ENCODE data around the gene AXL. TPM values are rescaled to one million over a fixed set of nuclear protein-coding genes. Genes with fewer than 3 reads are reported as not detected.
"Not testable (repeated sequence)": the region's sequence is repeated elsewhere in the genome, so short reads cannot be mapped to it uniquely, and the experiment has no call there.

The AXL gene
- total RNA-seq, 1 donor from 2014 or later, result 0.05 TPM

DNA sequence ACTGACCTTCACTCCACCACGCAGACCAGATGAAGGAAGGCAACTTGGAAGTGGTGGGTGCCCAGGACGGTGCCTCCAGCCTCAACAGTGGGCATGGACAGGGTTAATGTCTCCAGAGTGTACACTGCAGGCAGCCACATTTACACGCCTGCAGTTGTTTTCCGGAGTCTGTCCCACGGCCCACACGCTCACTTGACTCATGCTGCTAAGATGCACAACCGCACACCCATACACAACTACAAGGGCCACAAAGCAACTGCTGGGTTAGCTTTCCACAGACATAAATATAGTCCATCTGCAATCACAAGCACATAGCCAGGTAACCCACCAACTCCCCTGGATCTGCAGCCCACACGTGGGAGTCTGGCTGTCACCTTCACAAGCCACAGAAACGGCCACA is 12.6 kb upstream of the AXL start:
- intact Hi-C loops (cut with micrococcal nuclease), result no loop called here

DNA sequence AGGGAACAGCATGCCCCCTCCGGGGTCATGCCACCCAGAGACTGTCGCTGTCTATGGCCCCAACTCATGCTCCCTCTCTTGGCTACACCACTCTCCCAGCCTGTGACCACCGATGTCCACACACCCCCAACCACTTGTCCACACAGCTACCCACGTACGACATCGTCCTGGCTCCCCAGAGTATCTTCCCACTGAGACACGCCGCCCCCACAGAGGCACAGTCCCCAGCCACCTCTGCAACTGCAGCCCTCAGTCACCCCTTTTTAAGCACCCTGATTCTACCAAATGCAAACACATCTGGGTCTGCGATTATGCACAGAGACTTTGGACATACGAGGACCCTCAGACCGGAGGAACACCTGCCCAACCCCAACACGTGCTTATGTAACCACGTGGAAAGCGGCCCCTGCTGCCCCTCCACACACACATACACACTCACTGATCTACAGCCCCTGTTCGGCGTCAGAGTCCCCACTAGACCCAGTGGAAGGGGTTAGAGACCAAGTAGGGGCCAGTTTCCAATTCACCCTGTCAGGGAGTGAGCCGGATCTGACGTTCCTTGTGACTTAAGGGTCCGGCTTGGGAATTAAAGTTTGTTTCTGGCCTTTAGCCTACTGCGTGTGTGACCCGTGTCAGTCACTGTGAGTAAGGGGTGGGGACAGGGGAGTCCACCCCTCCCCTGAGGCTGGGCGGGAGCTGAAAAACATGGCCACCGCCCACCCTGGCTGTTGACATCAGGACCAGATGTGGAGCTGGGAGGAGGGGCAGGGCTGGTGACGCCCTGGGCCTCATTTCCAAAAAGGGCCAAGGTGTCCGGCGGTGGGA is 11.9 kb upstream of the AXL start:
- intact Hi-C loops (cut with micrococcal nuclease), result no loop called here

DNA sequence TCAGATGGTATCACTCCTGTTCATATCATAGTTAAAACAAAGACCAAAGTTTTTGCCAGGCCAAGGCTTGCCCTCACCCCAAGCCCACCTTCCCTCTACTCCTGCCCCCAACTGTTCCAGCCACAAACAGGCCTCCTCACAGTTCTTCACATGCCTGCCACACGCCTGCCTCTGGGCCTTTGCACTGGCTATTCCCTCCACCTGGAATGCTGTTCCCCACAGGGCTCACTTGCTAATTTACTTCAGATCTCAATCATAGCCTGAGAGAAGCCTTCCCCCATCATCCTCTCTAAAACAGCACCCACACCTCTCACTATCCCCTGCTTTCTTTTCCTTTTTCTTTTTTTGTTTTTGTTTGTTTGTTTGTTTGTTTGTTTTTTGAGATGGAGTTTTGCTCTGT is 4.9 kb upstream of the AXL start:
- intact Hi-C loops (cut with micrococcal nuclease), result no loop called here

DNA sequence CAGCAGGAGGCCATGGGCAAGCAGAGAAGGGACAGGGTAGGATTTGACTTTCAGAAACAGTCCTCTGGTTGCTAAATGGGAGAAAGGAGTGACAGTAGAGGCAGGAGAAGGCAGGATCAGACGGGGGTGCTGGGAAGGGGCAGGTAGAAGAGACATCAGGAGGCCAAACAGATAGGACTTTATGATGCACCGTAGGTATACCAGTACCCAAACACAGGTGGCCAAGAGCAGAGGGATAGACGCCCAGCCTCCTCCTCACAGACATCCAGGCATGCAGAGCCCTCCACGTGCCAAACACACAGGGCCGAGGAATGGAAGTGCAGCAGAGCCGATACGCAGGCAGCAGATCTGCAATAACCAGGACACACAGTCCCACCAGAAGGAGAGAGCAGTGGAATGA is 1.3 kb upstream of the AXL start:
- intact Hi-C loops (cut with micrococcal nuclease), result no loop called here

- intact Hi-C loops (cut with micrococcal nuclease), result no loop called here
Observed at GRCh38 chr19:41218249-41218614, 791 bp upstream of the AXL start.

- intact Hi-C loops (cut with micrococcal nuclease), result no loop called here
Observed at GRCh38 chr19:41219924-41220567, 1.0 kb downstream of the AXL start.

- intact Hi-C loops (cut with micrococcal nuclease), result no loop called here
Observed at GRCh38 chr19:41220811-41221210, 1.8 kb downstream of the AXL start.

- intact Hi-C loops (cut with micrococcal nuclease), result no loop called here
Observed at GRCh38 chr19:41221514-41222205, 2.6 kb downstream of the AXL start.

DNA sequence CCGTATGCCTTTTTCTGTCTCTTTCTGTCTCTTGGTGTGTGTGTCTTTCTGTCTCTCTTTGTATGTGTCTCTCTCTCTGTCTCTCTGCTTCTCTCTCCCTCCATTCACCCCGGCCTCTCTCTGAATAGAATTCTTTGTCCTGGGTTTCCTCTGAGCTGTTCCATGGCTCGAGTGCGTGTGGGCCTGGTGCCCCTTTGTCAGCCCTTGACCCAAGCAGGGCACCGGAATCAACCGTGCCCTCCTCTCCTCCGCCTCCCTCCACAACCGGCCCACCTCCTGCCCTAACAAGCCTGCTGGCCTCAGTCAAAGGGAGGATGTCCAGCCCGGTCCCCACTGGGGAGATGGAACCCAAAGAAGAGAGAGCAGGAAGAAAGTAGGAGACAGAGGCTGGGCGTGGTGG is 3.2 kb downstream of the AXL start:
- intact Hi-C loops (cut with micrococcal nuclease), result no loop called here

GRCh38 chr19:41223431-41224234 is 4.6 kb downstream of the AXL start:
- intact Hi-C loops (cut with micrococcal nuclease), result no loop called here

DNA sequence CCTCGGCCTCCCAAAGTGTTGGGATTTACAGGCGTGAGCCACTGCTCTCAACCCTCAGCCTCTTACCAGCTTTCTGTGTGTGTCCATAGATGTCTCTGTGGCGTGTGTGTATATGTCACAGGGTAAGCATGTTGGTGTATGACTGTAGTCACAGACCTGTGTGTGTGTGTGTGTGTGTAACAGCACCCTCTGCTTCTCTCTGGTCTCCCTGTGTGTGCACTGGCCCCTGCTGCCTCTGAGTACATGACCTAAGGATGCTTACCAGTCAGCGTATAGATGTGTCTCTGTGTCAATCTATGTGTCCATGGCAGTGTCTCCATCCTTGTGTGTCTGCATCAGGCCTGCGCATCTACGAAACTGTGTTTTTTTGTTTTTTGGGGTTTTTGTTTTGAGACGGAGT is 5.6 kb downstream of the AXL start:
- intact Hi-C loops (cut with micrococcal nuclease), result no loop called here

GRCh38 chr19:41225238-41226052 is 6.4 kb downstream of the AXL start:
- intact Hi-C loops (cut with micrococcal nuclease), result loop anchor here (1.0 kb wide), 1 partner anchor 37 kb away; no protein-coding TSS in a partner anchor

- intact Hi-C loops (cut with micrococcal nuclease), result loop anchor here (1.0 kb wide), 1 partner anchor 36 kb away; no protein-coding TSS in a partner anchor
Observed at GRCh38 chr19:41226053-41226873, 7.2 kb downstream of the AXL start.

DNA sequence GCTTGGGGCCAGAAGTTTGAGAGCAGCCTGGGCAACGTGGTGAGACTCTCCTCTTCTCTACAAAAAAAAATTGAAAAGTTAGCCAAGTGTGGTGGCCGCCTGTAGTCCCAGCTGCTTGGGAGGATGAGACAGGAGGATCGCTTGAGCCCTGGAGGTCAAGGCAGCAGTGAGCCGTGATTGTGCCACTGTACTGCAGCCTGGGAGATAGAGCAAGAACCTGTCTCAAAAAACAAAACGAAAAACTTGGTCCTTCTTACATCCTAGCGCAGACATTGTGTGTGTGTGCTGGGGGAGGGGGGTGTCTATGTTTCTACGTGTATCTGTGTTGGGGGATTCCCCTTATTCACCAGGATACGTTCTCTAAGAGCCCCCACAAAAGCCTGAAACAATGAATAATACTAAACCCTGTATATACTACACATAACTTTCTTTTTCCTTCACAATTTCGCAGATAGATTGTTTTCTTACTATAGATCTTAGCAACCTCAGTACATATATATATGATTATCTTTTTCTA is 7.9 kb downstream of the AXL start:
- intact Hi-C loops (cut with micrococcal nuclease), result loop anchor here (1.0 kb wide), 1 partner anchor 35 kb away; no protein-coding TSS in a partner anchor

DNA sequence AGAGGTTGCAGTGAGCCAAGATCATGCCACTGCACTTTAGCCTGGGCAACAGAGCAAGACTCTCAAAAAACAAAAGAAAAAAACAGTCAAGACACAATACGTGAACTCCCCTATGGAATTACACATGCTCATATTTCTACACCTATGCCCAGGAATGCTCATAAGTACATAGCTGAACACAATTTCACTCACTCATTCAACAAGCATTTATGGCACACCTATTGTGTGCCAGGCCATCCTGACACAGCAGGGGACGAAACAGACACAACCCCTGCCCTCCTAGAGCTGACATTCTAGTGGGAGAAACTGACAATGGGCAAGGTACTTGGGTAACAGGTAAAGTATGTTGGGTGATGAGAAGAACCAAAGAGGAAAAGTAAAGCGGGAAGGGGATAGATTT is 9.5 kb downstream of the AXL start:
- intact Hi-C loops (cut with micrococcal nuclease), result no loop called here

- intact Hi-C loops (cut with micrococcal nuclease), result not testable (repeated sequence)
Observed at GRCh38 chr19:41229338-41229737, 10.3 kb downstream of the AXL start.

- intact Hi-C loops (cut with micrococcal nuclease), result no loop called here
Observed at GRCh38 chr19:41230067-41230857, 11.2 kb downstream of the AXL start.

DNA sequence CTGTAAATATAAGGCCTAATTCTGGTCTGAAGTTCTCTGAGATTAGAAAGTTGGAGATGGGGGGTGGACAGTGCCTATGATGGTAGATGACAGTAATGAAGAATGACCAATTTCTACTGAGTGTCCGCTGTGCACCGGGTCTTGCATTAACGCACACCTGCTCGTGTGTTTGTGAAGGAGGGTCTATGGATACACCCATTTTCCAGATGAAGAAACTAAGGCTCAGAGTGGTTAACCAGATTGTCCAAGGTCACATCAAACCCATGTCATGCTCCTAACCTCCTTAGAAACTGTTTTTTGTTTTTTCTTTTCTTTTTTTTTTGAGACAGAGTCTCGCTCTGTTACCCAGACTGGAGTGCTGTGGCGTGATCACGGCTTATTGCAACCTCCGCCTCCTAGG is 13.7 kb downstream of the AXL start:
- intact Hi-C loops (cut with micrococcal nuclease), result no loop called here

All from T-helper 1 cell treated with Interleukin-12 subunit alpha and Interleukin-12 subunit beta and Interleukin-4 antibody, amounts not matched to agents 30 ng/mL and 1 ng/mL, for 36 hours (primary cell).